HG03025 (cell line): Measurements from ENCODE around the gene DOCK8.
A peak's percentile ranks its signal among the peaks of the same experiment; 100 is the strongest.
"Not testable (repeated sequence)": the region's sequence is repeated elsewhere in the genome, so short reads cannot be mapped to it uniquely, and the experiment has no call there.

Experiments used
- ATAC-seq: cut with Tn5 transposase; IDR thresholded peaks from one replicate; pipeline ENCODE4 v1.9.1; 2021; ENCODE audit warnings: mild to moderate bottlenecking, moderate library complexity; ENCODE audit not compliant: unreplicated experiment, low FRiP score

The DOCK8 gene

DNA sequence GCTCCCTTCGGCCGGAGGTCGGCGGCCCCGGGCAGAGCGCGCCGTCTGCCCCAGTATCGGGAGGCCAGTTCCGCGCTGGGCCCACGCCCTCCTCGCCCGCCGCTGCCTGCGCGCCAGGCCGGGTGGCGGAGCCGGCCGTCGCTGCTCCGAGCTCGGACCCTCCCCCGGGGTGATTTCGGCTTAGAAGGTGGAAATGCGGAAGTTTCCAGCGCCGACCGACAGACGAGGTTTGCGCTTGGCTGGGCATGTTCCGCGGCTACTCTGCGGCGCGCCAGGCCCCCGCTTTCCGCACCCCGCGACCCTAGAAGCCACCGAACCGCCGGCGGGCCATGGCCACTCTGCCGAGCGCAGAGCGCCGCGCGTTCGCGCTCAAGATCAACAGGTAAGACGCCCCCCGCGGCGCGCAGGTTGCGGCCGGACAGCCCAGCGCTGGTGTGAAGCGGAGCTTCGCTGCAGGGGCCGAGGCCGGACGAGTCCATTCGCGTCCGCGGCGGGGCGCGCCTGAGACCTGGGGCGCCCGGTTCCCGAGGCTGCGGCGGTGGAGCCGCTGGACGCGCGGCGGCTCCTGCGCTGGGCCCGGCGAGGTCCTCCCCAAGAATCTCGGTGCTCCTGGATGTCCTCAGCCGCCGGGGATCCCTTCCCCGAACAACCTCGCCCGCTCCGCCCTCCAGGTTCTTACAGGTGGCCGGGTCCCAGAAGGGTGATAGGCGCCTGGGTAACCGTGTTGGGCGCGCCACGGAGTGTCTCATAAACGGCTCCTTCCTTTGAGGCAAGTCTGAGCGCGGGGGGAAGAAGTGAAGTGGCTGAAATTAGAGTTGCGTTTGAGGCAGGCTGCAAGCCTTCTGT lies at the start of gene DOCK8:
DOCK8 (plus strand) TSS at position 218 of the 846 bp plus-strand sequence; CDS start at position 330, 112 bp downstream.
- ATAC-seq = peak; percentile 74

DNA sequence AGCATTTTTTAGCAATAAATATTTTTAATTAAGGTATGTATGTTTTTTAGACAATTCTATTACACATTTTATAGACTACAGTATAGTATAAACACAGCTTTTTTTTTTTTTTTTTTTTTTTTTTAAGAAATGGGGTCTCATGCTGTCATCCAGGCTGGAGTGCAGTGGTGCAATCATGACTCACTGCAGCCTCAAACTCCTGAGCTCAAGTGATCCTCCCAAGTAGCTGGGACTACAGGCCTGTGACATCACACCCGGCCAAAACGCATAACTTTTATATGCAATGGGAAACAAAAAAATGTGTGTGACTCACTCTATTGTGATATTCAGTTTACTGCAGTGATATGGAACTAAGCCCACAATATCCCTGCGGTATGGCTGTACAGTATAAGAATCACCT lies 44.9 kb upstream of the DOCK8 start:
- not testable (repeated sequence) for ATAC-seq

DNA sequence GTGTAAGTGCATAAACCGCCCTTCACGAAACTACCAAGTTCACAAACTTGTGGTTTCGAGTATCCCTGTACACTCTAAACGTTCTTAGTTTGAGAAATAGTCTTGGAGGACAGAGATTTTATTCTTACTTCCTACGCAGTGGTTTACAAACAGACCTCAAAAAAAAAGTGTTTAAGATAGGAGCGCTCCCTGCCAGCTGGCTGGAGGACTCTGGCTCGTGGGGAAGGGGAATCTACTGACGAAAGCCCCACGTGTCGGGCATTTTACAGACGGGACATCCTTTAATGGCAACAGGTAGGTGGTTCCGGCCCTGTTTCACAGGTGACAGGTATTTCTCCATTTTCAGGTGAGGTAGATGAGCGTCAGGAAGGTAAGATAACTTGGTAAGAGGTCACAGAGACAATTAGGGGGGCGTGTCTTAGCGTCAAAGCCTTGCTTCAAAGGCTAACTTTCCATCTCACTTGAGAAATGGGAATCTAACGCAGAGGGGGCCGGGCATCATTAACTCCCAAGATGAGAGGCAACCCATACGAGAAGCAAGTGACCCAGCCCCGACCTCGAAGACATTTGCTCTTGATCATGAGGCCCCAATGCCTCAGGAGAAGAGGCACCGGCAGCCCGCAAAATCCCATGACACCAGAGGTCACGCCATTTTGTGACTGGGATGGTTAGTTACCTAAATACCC lies 36.4 kb upstream of the DOCK8 start:
- not testable (repeated sequence) for ATAC-seq

DNA sequence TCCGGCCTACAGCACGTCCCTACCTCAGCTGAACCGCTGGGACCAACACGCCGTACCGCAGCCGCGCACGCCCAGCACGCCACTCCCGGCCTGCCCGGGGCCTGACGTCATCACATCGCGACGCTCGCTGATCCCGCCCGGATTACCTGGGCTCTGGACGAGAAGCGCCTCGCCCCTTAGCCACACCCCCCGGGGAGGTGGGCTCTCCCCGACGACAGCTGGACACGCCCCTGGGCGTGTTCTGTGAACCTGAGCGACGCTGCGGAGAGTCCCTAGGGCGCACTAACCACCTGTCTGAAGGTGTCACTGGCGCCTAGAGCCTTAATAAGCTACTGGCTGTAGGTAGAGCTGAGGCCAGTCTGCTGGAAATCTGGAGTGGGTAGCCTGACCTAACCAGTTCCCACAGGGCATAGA lies 35.7 kb upstream of the DOCK8 start, which contains the start of gene ZNG1A:
ZNG1A (minus strand) TSS at position 87 of the 414 bp plus-strand sequence. CDS start 87 bp downstream, outside the sequence.
- not testable (repeated sequence) for ATAC-seq

DNA sequence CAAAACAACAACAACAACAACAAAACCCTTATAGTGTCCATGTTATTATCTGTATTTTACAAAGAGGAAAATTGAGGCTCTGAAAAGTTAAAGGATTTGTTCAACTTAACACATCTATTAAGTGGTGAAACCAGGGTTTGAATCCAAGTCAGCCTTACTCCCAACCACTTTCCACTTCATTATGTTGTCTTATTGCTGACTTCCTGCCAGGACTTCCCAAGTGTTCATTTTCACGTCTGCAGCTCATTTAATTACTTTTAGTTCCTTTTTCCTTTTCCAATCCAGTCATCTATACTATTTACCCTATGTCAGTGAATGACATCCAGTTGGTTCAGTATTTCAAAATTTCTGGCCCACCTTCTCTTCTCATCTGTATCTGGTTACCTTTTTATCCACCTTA lies 15.1 kb upstream of the DOCK8 start:
- not testable (repeated sequence) for ATAC-seq

DNA sequence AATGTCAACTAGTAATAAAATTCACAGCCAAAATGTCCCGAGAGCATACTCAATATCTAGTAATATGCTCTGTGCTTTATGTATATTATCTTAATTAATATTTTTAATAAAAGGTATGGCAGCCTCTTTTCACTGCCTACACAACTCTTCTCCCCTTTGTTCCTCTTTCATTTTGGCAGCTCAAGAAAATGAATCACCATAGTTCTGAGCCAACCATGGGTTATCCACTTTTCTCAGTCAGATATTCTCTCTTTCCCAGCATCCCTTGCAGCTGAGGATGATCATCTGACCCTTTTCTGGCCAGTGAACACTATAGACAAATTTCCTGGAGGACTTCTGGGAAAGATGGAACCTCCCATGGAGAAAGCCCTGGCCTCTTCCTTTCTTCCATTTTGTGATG lies 8.2 kb upstream of the DOCK8 start:
- no peak for ATAC-seq

DNA sequence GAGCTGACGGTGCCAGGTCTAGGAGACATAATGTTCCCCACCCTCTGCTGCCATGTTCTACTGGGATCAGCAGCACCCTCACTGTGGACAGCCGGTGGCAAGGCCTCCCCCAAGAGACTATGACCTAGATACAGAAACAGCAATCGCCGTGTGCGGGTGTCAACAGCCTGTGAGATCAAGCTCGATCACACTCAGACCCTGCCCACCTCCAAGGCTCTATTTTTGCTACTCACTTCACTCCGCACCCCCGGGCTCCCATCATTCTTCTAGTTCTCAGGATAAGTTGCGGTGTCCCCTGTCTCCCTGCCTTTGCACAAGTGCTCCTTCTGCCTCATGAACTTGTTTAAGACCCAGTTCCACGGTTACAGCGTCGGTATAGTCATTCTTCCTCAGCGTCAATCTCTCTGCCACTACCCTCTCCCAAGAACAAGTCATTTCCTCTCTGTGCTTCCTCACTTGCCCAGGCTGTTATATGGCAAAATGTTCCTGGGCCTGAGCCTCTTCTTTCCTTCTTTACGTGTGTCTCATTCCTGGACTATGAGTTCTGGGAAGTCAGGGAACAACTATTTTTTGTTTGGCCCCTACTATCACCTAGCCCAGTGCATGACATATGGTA lies 5.4 kb upstream of the DOCK8 start:
- no peak for ATAC-seq

DNA sequence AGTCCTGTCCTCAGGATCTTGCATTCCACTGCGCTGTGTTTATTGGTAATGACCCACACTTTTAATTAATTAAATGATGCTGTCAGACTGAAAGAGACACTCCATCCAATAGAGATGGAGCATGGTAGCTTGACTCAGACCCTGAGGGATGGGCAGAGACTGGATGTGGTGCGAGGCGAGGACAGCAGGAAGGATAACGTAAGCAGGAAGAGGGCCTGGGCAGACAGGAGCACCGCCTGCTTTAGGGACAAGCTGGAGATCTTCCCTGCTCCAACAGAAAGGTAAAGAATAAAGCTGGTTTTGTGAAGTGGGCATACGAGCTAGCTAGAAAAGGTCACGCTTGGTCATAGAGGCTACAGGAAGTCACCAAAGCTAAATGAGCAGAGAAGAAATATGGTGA lies 3.6 kb upstream of the DOCK8 start:
- no peak for ATAC-seq

DNA sequence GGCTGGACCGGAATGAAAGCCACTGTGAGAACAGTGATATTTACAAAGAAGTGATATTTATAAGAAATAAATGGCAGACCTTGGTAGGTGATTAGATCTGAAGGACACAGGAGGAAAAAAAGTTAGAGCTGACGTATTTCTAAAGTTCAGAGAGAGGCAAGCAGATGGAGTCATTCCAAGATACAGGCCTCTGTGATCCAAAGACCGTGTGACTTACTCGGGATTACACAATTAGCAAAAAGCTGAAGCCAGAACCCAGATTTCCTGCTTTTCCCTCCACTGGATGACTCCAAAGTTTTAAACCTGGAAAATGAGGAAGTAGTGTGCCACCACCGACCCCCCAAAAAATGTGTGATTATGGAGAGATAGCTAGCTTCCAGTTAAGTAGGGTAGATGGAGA lies 3.1 kb upstream of the DOCK8 start:
- ATAC-seq = no peak

DNA sequence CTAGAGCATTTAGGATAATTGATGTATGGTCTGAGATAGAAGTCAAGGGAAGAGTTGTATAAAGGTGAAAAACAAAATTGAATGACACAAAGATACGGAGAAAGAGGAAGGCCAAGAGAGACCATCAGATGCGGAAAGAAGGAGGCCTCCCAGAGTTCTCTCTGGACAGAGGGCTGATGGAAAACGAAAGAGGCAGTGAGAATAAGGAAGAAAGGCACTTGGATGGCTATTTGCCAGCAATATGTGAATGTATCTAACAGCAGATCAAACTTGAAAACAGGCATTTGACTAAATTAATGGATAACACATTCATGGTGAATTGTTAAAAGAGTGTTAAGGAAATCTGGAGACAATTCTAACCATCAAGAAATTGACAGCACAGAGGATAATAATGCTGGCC lies 2.4 kb upstream of the DOCK8 start:
- no peak for ATAC-seq

DNA sequence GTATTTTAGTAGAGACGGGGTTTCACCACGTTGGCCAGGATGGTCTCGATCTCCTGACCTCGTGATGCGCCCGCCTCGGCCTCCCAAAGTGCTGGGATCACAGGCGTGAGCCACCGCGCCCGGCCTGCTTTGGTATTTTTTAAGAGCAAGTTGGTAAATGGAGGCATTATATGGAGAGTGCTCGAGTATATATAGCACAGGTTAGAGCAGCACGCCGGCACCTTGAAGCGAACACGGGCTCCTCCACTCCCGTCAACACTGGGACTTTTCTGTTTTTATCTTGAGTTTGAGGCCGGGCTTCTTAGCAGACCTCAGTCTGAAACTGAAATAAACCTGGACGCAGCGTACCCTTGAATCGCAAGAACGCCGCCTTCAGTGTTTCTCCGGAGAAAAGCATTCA lies 764 bp upstream of the DOCK8 start:
- ATAC-seq = not testable (repeated sequence)

DNA sequence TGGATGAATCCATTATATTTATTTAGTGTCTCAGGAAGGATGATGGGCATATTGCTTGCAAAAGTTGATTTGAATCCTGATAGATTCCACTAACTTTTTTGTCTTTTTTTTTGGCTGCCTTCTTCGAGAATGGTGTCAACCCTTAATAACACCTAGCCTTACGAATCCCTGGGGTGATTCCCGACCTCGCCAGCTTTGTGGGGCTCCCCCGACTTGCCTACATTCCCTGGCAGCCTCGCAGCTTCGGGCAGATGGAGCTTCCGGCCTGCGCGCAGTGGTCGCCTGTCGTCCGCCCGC lies 366 bp upstream of the DOCK8 start:
- ATAC-seq = no peak

DNA sequence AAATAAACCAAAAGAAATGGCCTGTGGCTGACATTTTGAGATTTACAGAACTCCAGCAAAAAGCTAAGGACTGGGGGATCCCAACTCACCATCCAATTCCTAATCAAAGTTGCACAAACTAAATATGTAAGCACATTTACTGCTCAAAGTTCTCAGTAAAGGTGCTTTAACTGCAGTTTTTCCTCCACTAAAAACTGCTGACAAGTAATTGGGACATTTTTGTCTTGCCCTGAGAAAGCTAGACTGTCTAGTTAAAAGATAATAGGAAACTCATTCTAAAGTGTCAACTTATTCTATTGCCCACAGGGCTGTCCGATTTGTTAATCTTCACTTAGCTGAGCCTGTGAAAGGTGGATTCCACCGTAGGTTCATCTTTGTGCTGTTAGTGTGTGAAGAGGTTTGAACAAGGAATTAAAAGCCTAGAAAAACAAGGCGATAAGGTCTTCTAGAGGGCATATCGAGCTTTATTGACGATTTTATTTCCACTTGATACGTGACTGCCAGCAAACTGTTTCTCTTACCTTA lies 1.0 kb downstream of the DOCK8 start:
- ATAC-seq = no peak

DNA sequence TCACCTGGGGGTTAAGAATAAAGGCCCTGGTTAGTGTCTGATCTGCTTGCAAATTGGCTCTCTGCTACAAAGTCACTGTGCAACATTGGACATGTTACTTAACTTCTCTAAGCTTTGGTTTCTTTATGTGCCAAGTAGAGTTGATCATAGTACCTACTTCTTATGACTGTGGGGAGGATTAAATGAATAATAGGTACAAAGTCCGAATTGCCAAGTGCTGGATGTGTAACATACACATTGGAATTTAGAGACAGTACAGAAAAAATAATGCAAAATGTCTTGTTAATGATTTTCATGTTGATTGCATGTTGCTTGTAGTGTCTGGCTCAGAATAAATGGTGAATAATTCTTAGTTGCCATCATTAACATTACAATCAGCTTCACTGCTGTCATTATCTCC lies 2.2 kb downstream of the DOCK8 start:
- no peak for ATAC-seq

DNA sequence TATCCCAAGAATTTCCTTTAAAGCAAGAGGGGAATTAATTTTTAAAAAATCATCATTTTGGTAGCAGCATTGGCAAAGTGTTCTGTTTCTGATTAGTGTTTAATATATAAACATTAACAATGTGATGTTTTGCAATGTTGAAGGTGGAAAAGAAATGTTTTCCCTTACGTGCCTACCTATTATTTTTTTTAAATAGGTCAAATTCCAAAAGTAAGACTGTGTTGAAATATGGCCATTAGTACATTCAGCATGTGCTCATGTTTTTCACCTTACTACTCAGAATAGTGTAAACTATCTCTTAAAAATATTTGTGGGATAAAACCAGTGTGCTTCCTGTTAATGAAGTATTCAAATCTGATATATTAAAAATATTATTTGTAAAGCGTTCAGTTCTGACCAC lies 3.3 kb downstream of the DOCK8 start:
- no peak for ATAC-seq

DNA sequence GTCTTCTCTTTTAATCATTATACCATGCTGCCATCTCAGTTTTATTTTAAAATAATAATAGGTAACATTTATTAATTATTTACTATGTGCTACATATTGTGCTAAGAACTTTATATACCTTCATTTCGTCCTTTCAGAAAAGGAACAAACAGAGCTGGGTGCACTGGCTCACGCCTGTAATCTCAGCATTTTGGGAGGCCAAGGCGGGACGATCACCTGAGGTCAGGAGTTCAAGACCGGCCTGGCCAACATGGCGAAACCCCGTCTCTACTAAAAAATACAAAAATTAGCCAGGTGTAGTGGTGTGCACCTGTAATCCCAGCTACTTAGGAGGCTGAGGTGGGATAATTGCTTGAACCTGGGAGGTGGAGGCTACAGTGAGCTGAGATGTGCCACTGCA lies 4.4 kb downstream of the DOCK8 start:
- ATAC-seq = not testable (repeated sequence)

DNA sequence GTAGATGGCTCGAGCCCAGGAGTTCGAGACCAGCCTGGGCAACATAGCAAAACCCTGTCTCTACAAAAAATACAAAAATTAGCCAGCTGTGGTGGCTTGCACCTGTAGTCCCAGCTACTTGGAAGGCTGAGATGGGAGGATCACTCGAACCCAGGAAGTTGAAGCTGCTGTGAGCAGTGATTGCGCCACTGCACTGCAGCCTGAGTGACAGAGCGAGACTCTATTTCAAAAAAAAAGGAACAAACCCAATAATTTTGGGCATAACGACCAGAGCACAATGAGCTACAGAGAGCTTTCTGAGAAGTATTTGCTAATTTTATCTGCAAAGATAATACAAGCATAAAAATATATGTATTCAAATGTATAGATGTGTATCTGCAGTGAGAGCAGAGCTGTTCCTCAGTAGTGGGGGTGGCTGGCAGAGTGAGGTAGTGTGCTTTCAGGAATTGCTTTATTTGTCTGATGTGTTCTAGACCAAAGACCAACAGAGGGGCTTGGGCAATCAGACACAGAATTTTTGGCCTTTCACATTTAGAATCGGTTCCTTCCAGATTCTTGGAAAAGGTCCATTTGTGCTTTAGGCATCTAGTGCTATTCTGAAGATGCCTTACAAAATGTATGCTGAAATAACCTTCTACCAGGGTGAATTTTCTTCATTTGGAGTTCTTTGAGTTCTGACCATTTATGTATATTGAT lies 5.2 kb downstream of the DOCK8 start:
- no peak for ATAC-seq

DNA sequence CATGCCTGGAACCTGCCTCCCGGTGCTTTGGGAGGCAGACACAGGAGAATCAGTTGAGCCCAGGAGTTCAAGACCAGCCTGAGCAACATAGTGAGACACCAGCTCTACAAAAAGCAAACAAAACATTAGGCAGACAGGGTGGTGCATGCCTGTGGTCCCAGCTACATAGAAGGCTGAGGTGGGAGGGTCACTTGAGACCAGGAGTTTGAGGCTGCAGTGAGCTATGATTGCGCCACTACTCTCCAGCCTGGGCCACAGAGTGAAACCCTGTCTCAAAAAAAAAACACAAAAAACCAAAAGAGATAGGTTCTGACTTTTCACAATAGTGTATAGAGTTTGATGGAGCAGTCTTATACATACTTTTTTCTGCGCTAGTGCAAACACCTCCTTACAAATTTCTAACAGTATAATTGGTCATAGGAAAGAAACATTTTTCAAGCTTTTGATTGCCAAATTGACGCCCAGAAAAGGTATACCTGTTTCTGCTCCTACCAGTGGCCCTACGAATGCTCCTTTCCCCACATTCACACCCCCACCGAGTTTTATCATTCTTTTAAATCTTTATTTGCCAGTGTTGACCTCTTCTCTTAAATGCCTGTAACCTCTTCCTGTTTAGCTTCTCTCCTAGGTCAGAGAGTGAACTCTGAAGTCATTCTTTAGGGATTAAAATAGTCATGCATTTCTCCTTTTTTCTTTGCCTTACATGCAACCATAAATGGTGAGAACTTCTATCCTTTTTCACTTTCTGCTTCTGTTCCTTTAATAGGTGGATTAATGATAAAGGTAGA lies 7.5 kb downstream of the DOCK8 start:
- no peak for ATAC-seq

DNA sequence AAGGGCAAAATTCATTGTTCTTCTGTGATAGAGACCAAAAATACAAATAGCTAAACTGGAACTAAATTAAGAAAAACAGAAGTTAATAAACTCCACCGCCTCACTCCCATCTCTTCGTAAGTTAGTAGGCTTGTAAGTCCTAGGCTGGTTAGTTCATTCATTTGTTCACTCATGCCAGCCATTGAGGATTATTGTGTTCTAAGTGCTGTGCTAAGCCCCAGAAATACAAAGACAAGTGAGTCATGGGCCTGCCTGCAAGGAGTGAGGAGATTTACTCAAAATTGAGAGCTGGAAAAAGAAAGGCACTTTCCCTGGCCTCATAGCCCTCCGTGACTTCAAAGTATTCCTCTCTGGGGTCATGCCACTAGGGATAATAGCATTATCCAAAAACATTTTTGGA lies 8.5 kb downstream of the DOCK8 start:
- ATAC-seq = no peak

DNA sequence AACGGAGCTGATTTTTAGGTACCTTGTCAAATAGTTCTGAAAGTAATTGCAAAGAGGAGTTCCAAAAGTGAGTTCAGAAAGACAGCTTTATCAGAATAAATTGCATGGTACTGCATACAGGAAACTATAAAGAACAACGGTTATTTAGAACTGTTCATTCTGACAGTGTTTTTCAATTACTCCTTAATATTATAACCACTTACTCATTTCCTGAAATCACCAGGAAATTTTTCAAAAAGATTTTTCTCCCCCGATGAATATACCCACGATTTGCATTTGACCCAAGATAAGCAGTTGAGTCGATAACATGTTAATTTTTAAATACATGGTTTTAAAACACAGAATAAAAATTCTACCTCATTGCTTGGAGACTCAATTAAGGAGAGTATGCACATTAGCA lies 9.4 kb downstream of the DOCK8 start:
- no peak for ATAC-seq
